Neural cell (in vitro differentiated cells): ENCODE results near the gene DNAJB8.

ENCODE experiments used
- EP300 ChIP-seq: fragments of 450-650 bp; conservative IDR thresholded peaks from 2 replicates; pipeline ENCODE4 v1.6.1; 2014; ENCODE audit warnings: antibody characterized with exemption, mild to moderate bottlenecking, moderate library complexity; ENCODE audit not compliant: poor library complexity, severe bottlenecking
- EZH2 ChIP-seq: fragments of 200-600, 300-800 bp; shearing (Covaris generic), sonication (generic); IDR thresholded peaks from 2 replicates; pipeline ENCODE4 v1.6.1; 2014; ENCODE audit warnings: antibody characterized with exemption, low read length, borderline replicate concordance, mild to moderate bottlenecking; ENCODE audit not compliant: insufficient read depth, poor library complexity, severe bottlenecking
- POLR2AphosphoS5 ChIP-seq: IDR thresholded peaks from 2 replicates; pipeline ENCODE4 v1.6.1; 2012
- SMC3 ChIP-seq: fragments of 450-650 bp; conservative IDR thresholded peaks from 2 replicates; pipeline ENCODE4 v1.6.1; 2014; ENCODE audit warnings: antibody characterized with exemption, mild to moderate bottlenecking, moderate library complexity; ENCODE audit not compliant: poor library complexity
- TF ChIP-seq, protein P1 (sequence below): fragments of 450-650 bp; IDR thresholded peaks from 2 replicates; pipeline ENCODE4 v1.5.1; 2014; ENCODE audit warnings: antibody characterized with exemption, mild to moderate bottlenecking, moderate library complexity; ENCODE audit not compliant: poor library complexity, severe bottlenecking
- TF ChIP-seq, protein P2 (sequence below): IDR thresholded peaks from 2 replicates; pipeline ENCODE4 v1.6.1; 2012; ENCODE audit warnings: borderline replicate concordance

DNA sequence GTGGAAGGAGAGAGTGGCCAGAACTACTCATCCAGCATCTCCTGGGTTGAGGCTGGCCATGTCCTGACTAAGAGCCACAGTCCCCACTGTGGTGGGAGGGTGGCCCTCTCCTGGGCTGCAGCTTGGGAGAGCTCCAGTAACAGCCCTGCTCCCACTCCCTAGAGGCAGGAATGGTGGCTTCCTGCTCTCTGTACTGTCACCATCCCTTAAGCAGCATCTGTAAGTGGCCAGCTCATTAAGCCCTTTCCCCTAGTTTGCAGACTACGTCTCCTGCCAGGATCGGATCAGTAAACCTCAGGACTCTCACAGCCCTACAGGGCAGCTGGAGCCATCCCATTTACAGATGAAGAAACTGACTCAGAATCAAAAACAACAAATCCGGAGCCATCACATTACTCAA lies 30.5 kb downstream of the DNAJB8 start:
- TF ChIP-seq, protein P1, sequence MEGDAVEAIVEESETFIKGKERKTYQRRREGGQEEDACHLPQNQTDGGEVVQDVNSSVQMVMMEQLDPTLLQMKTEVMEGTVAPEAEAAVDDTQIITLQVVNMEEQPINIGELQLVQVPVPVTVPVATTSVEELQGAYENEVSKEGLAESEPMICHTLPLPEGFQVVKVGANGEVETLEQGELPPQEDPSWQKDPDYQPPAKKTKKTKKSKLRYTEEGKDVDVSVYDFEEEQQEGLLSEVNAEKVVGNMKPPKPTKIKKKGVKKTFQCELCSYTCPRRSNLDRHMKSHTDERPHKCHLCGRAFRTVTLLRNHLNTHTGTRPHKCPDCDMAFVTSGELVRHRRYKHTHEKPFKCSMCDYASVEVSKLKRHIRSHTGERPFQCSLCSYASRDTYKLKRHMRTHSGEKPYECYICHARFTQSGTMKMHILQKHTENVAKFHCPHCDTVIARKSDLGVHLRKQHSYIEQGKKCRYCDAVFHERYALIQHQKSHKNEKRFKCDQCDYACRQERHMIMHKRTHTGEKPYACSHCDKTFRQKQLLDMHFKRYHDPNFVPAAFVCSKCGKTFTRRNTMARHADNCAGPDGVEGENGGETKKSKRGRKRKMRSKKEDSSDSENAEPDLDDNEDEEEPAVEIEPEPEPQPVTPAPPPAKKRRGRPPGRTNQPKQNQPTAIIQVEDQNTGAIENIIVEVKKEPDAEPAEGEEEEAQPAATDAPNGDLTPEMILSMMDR, result no peak
- TF ChIP-seq EP300 (no peak), POLR2AphosphoS5 (no peak), EZH2 (no peak), SMC3 (no peak)
- TF ChIP-seq, protein P2, sequence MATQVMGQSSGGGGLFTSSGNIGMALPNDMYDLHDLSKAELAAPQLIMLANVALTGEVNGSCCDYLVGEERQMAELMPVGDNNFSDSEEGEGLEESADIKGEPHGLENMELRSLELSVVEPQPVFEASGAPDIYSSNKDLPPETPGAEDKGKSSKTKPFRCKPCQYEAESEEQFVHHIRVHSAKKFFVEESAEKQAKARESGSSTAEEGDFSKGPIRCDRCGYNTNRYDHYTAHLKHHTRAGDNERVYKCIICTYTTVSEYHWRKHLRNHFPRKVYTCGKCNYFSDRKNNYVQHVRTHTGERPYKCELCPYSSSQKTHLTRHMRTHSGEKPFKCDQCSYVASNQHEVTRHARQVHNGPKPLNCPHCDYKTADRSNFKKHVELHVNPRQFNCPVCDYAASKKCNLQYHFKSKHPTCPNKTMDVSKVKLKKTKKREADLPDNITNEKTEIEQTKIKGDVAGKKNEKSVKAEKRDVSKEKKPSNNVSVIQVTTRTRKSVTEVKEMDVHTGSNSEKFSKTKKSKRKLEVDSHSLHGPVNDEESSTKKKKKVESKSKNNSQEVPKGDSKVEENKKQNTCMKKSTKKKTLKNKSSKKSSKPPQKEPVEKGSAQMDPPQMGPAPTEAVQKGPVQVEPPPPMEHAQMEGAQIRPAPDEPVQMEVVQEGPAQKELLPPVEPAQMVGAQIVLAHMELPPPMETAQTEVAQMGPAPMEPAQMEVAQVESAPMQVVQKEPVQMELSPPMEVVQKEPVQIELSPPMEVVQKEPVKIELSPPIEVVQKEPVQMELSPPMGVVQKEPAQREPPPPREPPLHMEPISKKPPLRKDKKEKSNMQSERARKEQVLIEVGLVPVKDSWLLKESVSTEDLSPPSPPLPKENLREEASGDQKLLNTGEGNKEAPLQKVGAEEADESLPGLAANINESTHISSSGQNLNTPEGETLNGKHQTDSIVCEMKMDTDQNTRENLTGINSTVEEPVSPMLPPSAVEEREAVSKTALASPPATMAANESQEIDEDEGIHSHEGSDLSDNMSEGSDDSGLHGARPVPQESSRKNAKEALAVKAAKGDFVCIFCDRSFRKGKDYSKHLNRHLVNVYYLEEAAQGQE, result no peak
